Right ventricle myocardium inferior (tissue), 1 donor: ENCODE data around the gene THBS2. TPM values are rescaled to one million over a fixed set of nuclear protein-coding genes. Genes with fewer than 3 reads are reported as not detected.
"Not testable (repeated sequence)": the region's sequence is repeated elsewhere in the genome, so short reads cannot be mapped to it uniquely, and the experiment has no call there.

Source experiments
- ATAC-seq: fragments of 200-7000 bp; cut with Tn5 transposase; one replicate; pipeline ENCODE4 v1.9.1; 2020; ENCODE audit warnings: mild to moderate bottlenecking, moderate library complexity
- DNase-seq: peaks from one replicate; pipeline ENCODE4 v3.0.0; 2021; ENCODE audit errors: missing footprints
- intact Hi-C: fragments of 100-400 bp; cut with DNase I; formaldehyde crosslinking; loops from one replicate; pipeline ENCODE4 v1.11.0; 2022
- total RNA-seq: library from RNA; stranded (reverse); fragmentation: NEBNext Ultra II Directional; extraction: Animal tissue kit (Norgen Biotek cat#: 25700); gene quantifications from one replicate; pipeline ENCODE4 v1.2.1, GENCODE V29; 2021
- donor health status: DM: no; HTN: yes; CAD: no; lungs with severe emphysema.

The THBS2 gene
- total RNA-seq, 1 donor from 2014 or later: 10.6 TPM

DNA sequence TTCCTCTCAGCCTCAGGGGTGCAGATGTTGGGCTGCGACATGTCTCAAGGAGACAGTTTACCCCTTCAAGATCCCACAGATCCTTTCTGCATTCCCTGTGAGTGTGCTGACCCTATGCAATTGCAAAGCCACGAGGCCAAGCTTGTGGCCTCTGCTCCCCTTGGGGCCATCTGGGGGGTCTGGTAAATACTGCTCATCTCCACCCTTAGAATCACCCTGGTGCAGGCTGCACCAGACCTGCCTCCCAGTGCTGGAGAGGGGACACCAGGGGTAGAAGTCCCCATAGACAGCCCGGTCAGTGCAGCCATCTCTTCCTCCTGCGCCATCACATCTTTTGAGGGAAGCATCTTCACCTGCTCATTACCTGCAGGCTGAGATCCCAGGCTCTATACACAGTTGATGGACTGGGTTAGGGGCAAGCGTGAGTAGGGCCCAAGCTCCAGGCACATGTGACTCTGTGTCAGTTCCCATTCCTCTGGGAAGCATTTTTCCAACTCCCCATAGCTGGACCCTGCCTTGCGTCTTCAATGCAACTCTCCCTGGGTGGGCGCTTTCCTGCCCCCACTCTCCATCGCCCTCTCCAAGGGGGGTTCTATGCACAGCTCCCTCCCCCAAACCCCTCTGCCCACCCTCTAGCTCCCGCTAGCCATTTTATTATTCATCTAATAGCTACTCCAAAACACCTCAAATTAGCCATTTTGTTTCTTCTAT is 53.9 kb downstream of the THBS2 start:
- DNase-seq (no peak), ATAC-seq (no peak)
- intact Hi-C loops: no loop called here

- intact Hi-C loops: no loop called here
- no peak for DNase-seq
- ATAC-seq: no peak
These were observed 54.8 kb downstream of the THBS2 start for GRCh38 chr6:169198885-169199284.

DNA sequence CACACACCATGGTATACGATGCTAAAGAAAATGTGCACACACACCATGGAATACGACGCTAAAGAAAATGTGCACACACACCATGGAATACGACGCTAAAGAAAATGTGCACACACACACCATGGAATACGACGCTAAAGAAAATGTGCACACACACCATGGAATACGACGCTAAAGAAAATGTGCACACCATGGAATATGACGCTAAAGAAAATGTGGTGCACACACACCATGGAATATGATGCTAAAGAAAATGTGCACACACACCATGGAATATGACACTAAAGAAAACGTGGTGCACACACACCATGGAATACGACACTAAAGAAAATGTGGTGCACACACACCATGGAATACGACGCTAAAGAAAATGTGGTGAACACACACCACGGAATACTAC is 55.7 kb downstream of the THBS2 start:
- intact Hi-C loops, ATAC-seq: not testable (repeated sequence)

DNA sequence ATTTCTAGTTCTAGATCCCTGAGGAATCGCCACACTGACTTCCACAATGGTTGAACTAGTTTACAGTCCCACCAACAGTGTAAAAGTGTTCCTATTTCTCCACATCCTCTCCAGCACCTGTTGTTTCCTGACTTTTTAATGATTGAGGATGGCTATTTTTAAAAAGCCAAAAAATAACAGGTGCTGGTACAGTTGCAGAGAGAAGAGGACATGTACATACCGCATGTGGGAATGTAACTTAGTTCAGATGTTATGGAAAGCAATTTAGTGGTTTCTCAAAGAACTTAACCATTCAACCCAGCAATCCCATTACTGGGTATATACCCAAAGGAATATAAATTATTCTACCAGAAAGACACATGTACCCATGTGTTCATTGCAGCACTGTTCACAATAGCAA is 57.4 kb downstream of the THBS2 start:
- ATAC-seq, DNase-seq, intact Hi-C loops: not testable (repeated sequence)

More for the DNA sequence above, 55.7 kb downstream of the THBS2 start:
- not testable (repeated sequence) for DNase-seq

- ATAC-seq (no peak), DNase-seq (no peak)
- intact Hi-C loops: no loop called here
These were observed 58.9 kb downstream of the THBS2 start for GRCh38 chr6:169194737-169195136.

DNA sequence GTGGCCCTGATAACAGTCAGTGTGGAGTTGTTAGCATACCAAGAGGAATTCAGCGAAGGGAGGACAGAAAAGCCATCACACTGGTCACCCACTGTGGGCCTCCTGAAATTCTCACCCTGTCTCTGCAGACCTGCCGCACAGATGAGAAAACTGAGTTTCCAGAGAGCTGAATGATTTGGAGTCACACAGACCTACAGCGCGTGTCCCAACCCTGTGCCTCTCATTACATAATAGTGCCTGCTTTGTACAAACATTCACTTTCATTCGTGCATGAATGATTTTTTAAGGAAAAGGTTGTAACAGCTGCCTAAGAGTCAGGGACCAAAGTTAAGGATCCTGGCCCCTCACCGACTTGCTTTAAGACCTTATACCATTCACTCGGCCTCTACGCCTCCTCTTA is 62.7 kb downstream of the THBS2 start:
- no peak for DNase-seq
- peak; percentile 14 for ATAC-seq
- intact Hi-C loops: loop anchor here (1.0 to 2.0 kb wide), 2 partner anchors 23 to 120 kb away; no protein-coding TSS in a partner anchor

- intact Hi-C loops: loop anchor here (1.0 to 2.0 kb wide), 2 partner anchors 22 to 119 kb away; no protein-coding TSS in a partner anchor
- ATAC-seq: peak; percentile 97
- DNase-seq: peak; percentile 90
These were observed 63.5 kb downstream of the THBS2 start for GRCh38 chr6:169190144-169190584.

DNA sequence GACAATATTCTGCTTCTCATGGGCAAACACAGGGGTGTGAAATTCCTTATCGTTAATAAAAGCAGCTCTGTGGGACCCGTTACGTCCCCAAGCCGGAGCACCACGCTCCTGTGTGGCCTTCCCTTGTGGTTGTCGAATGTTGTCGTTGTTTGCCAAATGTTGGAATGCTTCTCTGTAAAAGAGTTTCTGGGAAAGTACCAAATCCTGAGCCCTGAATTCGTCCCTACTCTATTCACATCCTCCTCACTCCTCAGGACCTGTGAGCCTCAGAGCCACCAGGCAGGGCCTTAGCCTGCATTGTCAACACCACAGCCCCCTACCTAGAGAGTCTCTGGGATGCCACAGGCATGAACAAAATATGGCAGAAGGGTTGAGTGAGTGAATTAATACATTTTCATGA is 64.0 kb downstream of the THBS2 start:
- DNase-seq: no peak
- peak; percentile 11 for ATAC-seq
- intact Hi-C loops: loop anchor here (1.0 to 2.0 kb wide), 2 partner anchors 21 to 119 kb away; no protein-coding TSS in a partner anchor

DNA sequence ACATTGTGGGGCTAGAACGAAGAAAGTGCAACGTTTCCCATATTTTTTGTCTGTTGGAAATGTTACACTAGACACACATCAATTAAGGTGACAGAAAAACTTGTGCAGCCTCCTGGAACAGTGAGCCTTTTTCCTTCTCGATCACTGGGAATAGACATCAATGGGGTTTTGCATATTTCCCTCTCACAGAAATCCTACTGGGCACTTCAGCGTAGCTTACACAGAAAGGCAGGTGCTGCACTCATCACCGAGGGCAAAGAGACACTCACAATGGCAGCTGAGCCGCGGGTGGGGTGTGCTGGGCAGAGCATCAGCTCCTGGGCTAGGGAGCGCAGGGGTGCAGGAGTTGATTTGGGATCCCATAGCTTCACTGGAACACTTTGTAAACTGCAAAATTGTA is 64.5 kb downstream of the THBS2 start:
- DNase-seq (no peak), ATAC-seq (no peak)
- intact Hi-C loops: no loop called here

DNA sequence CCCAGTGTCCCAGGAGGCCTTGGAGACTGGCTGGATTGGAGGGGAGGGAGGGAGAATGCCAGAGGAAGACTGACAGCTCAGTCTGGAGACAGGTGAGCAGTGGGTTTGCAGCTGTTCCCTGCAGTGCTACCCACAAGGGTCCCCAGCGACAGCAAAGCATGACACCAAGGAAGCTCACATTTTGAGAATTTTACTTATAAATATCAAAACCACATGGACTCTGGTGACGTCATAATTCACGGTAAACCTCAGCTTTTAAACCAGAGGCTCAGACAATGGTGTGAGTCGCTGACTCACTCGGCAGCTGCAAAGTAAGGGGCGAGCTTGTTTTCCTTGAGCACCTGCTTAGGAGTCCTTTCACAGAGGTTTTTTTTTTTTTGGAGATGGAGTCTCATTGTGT is 65.2 kb downstream of the THBS2 start:
- intact Hi-C loops: no loop called here
- ATAC-seq (no peak), DNase-seq (no peak)

GRCh38 chr6:169188051-169188470 is 65.6 kb downstream of the THBS2 start:
- intact Hi-C loops: no loop called here
- DNase-seq (no peak), ATAC-seq (no peak)

- no peak for DNase-seq
- intact Hi-C loops: no loop called here
- no peak for ATAC-seq
These were observed 67.0 kb downstream of the THBS2 start for GRCh38 chr6:169186496-169187169.

- ATAC-seq (no peak), DNase-seq (no peak)
- intact Hi-C loops: no loop called here
These were observed 67.8 kb downstream of the THBS2 start for GRCh38 chr6:169185692-169186485.

GRCh38 chr6:169185011-169185521 is 68.6 kb downstream of the THBS2 start:
- ATAC-seq (no peak), DNase-seq (no peak)
- intact Hi-C loops: no loop called here

DNA sequence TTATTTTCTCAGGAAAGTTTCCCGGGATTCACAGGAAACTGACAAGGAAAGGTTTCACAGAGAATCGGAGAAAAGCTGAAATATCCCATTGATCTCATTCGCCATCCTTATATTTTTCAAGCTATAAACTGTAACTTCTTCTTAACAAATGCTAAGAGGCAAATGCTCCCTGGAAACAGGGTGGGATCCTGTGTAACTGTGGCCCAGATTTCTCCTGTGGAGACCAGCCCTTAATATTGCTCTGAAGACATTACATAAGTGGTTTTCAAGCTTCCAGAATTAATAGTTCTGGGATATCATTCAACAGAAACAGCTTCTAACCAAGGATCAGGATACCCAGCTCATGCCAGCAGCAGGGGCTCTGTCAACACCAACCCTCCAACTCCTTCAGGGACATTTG is 69.2 kb downstream of the THBS2 start:
- intact Hi-C loops: no loop called here
- ATAC-seq (no peak), DNase-seq (no peak)

GRCh38 chr6:169183233-169183632 is 70.4 kb downstream of the THBS2 start:
- ATAC-seq (no peak), DNase-seq (no peak)
- intact Hi-C loops: no loop called here

GRCh38 chr6:169179831-169180230 is 73.8 kb downstream of the THBS2 start:
- ATAC-seq, intact Hi-C loops, DNase-seq: not testable (repeated sequence)

- intact Hi-C loops: no loop called here
- ATAC-seq (no peak), DNase-seq (no peak)
These were observed 76.0 kb downstream of the THBS2 start for GRCh38 chr6:169177516-169178166.
